Measurements from ENCODE around the gene IL17B.

IL17B gene

DNA sequence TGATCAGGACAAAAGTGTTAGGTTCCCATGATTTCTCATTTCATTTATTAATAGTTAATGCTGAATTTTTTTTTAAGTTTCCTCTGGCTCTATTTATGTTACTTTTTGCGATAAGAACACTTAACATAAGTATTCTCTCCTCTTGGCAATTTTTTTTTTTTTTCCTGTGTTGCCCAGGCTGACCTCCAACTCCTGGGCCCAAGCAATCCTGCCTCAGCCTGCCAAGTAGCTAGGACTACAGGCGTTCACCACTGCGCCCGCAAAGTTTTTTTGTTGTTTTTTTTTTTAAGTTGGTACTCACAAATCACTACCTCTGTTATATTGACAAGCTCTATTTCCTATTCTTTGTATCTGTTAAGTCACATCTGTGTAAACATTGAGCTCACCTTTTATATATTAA is 26.9 kb downstream of the IL17B start:
- TF ChIP-seq, protein P1, sequence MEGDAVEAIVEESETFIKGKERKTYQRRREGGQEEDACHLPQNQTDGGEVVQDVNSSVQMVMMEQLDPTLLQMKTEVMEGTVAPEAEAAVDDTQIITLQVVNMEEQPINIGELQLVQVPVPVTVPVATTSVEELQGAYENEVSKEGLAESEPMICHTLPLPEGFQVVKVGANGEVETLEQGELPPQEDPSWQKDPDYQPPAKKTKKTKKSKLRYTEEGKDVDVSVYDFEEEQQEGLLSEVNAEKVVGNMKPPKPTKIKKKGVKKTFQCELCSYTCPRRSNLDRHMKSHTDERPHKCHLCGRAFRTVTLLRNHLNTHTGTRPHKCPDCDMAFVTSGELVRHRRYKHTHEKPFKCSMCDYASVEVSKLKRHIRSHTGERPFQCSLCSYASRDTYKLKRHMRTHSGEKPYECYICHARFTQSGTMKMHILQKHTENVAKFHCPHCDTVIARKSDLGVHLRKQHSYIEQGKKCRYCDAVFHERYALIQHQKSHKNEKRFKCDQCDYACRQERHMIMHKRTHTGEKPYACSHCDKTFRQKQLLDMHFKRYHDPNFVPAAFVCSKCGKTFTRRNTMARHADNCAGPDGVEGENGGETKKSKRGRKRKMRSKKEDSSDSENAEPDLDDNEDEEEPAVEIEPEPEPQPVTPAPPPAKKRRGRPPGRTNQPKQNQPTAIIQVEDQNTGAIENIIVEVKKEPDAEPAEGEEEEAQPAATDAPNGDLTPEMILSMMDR (IDR thresholded peaks at IDR 0.05; ENCODE audit: borderline replicate concordance, control extremely low read depth, extremely low read depth, insufficient read depth, missing control alignments): no peak
- no peak for DNase-seq (ENCODE audit: low spot score)
- in situ Hi-C loops (cut with MboI; ENCODE audit: low sequenced_read_pairs, unreplicated experiment): no loop called here

DNA sequence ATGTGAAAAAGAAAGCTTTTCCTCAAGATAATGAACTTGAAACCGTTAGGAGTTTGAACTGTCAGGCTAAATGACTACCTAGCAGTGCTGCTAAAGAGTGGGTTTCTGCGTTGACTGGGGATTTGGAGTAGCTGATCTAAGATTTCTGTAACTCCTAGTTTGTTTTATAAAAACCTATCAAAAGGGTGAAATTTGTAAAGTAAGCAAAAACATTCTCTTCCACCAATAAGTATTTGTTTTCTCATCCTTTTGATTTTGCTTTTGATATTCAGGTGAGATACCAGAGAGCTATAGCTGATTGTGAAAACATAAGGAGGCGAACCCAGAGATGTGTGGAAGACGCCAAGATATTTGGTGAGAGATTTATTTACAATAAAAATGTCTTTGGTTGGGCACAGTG is 29.7 kb downstream of the IL17B start:
- DNase-seq (ENCODE audit: low spot score): no peak
- TF ChIP-seq, protein P1 (IDR thresholded peaks at IDR 0.05; ENCODE audit: borderline replicate concordance, control extremely low read depth, extremely low read depth, insufficient read depth, missing control alignments): no peak
- in situ Hi-C loops (cut with MboI; ENCODE audit: low sequenced_read_pairs, unreplicated experiment): no loop called here

DNA sequence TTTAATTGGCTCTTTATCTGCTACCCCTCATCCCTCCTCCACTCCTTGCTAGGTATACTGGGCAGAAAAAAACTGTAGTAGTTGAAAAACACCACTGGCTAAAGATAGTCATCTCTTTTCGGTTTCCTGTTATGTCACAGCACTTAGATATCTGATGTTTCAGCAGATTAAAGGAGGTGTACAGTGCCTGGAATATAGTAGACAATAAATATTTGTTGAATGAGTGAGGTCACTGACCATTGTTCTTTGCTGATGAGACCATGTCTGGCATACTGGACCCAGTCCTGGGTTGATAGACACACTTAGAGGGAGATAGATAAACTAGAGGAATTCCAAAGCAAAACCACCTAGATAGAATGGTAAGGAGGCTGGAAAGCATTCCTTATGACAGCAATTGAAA is 30.6 kb downstream of the IL17B start:
- TF ChIP-seq, protein P1 (IDR thresholded peaks at IDR 0.05; ENCODE audit: borderline replicate concordance, control extremely low read depth, extremely low read depth, insufficient read depth, missing control alignments): no peak
- in situ Hi-C loops (cut with MboI; ENCODE audit: low sequenced_read_pairs, unreplicated experiment): no loop called here

DNA sequence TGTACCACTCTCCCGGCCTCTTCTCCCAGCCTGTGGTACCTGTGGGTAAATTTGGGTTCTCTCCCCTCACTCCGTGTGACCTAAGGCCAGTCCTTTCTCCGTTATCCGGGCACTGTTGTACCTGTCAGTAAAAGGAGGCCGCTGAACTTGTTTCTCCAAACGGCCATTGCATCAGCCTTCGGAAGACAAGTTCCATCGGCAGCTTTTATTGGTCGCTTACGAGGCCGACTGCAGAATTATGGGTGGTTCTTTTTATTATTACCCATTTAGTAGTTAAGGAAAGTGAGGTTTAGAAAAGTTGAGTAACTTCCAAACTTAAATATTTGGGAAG is 33.2 kb downstream of the IL17B start:
- peak; percentile 39 for DNase-seq (ENCODE audit: low spot score)
- in situ Hi-C loops (cut with MboI; ENCODE audit: low sequenced_read_pairs, unreplicated experiment): no loop called here
- TF ChIP-seq, protein P1 (IDR thresholded peaks at IDR 0.05; ENCODE audit: borderline replicate concordance, control extremely low read depth, extremely low read depth, insufficient read depth, missing control alignments): no peak

More for the DNA sequence above, 30.6 kb downstream of the IL17B start:
- DNase-seq (ENCODE audit: low spot score): no peak

DNA sequence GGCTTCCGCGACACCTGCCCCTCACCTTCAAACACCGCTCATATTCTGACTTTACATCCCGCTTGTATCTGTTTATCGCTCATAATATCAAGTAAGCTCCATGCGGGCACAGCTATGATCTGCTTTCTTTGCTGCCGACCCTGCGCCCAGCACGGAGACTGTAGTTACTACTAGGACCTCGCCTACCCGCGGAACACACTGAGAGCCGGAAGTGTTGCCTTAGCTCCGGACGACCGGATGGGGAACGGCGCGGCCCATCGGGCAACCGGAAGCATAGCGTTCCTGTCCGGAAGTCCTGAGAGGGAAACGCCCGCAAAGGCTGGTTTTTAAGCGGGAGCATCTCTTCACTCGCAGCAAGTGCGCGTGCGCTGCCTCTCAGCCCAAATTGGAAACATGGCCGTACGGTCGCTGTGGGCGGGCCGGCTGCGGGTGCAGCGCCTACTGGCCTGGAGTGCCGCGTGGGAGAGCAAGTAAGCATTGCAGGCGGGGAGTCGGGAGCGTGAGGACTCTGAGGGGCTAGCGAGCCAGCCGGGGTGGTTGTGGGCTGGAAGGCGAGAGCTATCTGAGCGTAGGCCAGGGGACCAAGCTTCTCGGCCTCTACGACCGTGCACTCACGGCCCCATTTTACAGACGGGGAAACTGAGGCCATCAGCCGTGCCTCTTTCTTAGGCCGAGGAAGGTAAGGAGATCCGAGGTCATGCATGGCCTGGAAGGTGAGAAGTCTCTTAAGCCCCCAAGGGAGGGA is 33.8 kb downstream of the IL17B start, which contains the start of gene GRPEL2:
Gene GRPEL2, plus strand, starts transcription at position 353 of the 745 bp plus-strand sequence. Its CDS starts 41 bp downstream, at position 394.
- TF ChIP-seq, protein P1 (IDR thresholded peaks at IDR 0.05; ENCODE audit: borderline replicate concordance, control extremely low read depth, extremely low read depth, insufficient read depth, missing control alignments): no peak
- in situ Hi-C loops (cut with MboI; ENCODE audit: low sequenced_read_pairs, unreplicated experiment): no loop called here
- peak; percentile 96 for DNase-seq (ENCODE audit: low spot score)

DNA sequence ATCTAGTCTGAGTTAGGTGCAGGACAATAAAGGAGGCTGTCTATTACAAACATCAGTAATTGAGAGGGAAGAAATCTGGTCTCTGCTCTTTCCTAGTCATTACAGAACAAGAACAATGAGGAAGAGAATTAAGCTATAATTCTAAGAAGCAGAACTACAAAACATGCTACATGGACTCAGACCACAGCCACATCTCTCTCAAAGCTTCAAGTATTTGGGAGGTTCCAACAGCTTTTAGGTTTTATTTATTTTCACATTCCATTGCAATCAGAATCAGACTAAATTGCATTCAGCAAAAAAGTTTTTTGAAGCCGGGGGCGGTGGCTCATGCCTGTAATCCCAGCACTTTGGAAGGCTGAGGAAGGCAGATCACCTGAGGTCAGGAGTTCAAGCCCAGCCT is 34.9 kb downstream of the IL17B start:
- TF ChIP-seq, protein P1 (IDR thresholded peaks at IDR 0.05; ENCODE audit: borderline replicate concordance, control extremely low read depth, extremely low read depth, insufficient read depth, missing control alignments): no peak
- DNase-seq (ENCODE audit: low spot score): no peak
- in situ Hi-C loops (cut with MboI; ENCODE audit: low sequenced_read_pairs, unreplicated experiment): no loop called here

Data from GM13976 (cell line).